Stimulated activated CD8-positive, alpha-beta memory T cell treated with anti-CD3 and anti-CD28 coated beads, Interleukin-12 subunit alpha, Interleukin-12 subunit beta, amount 100 ng/mL, for 24 hours (primary cell): ENCODE results near the gene DOK5.

Experiments used
- DNase-seq: peaks from one replicate; pipeline ENCODE4 v3.0.0-alpha.2; 2020; ENCODE audit errors: extremely low read depth

DOK5 gene

DNA sequence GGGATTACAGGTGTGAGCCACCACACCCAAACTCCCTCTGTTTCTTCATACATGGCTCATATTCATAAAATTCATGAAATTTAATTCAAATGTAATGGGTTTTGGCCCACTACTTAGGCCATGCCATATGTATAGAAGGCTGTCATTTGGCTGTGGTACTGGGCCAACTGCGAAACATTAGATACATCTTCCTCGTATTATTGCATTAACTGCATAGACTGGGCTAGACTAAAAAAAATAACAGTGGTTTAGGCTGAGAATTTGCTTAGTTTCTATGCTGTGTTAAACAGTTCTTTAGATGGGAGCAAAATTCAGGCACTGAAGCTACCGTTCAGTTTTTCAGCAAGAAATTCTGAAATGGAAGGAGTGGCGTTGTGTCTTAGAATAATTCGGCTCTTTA, 133.6 kb downstream of the DOK5 start:
- no peak for DNase-seq

DNA sequence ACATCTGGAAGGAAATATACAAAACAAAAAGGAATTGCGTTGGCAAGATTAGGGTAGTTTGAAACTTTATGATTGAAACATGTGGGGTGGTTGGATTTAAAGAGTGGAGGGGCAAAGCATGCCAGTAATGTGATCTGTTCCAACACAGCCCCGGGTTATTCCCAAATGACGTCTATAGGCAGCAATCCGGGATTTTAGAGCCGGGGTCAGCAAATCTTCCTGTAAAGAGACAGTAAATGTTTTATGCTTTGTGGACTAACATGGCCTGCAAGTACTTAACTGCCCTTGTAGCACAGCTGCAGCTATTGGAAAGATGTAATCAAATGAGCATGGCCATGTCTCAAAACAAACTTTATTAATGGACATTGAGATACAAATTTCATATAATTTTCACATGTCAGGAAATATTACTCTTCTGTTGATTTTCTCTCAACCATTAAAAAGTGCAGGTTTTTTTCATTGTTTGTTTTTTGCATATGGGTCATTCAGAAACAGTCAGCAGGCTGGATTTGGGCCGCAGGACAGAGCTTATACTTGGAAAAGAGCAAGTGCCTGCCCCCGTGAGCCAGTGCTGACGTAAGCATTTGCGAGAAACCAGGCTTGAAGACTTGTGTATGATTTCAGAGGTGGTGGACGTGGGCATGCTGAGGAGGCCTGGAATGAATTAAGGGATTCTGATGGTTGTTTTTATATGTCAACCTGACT, 136.5 kb downstream of the DOK5 start:
- no peak for DNase-seq

DNA sequence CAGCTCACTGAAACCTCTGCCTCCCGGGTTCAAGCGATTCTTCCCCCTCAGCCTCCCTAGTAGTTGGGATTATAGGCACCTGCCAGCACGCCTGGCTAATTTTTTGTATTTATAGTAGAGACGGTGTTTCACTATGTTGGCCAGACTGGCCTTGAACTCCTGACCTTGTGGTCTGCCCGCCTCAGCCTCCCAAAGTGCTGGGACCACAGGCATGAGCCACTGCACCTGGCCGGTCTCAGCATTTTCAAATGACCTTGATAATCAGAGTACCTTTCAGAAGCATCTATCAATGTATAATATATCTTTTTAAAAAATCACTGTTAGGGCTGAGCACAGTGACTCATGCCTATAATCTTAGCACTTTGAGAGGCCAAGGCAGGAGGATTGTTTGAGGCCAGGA, 143.0 kb downstream of the DOK5 start:
- DNase-seq = no peak

DNA sequence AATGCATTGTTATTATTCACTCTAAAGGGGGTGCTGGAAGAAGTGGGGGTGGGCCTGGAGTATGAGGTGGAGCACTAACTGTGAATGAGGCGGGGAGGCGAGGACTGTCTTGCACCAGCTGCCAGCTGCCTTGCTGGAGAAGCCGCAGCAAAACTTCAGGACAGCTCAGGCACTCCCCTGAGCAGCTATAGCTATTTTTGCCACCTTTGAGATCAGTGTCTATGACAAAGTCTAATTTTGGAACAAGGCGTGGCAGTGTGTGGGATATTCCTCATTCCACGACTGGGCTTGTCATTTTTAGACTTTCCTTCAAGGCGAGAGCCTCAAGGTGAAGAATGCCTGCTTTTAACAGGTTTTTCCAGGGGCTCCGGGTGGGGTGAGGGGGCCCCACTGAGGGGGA, 143.8 kb downstream of the DOK5 start:
- DNase-seq = no peak

DNA sequence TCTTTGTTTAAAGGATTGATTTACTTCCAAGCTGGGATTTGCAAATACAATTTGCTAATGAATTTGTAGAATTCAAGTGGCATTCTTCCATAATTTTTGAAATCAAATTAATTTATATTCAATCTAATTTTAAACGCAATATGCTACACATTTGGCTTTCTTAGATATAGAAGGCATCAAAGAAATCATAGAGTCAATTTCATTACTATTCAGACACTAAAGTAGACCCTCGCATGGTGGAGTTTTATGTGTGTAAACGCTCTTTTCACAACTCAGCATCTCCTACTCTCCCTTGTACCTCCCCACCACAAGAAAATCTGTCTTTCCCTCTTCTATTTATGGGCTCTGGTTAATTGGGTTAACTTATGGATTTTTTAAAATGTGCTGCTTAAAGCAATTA, 144.3 kb downstream of the DOK5 start:
- DNase-seq = no peak

DNA sequence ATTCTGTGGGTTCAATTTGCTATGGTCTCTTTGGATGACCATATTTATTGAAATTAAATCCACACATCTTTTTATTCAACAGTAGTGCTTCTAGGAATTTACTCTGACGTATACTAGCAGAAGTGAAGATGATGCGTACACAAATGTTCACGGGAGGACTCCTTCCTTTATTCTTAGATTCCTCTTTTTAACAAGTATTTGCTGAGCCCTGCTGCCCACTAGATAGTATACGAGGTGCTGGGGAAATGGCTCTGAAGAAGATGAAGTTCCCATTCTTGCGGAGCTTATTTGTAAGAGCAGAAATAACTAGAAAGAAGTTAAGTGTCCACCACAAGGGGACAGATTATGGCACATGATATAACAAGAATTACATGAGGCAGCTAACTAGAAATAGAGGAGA, 145.2 kb downstream of the DOK5 start:
- no peak for DNase-seq

DNA sequence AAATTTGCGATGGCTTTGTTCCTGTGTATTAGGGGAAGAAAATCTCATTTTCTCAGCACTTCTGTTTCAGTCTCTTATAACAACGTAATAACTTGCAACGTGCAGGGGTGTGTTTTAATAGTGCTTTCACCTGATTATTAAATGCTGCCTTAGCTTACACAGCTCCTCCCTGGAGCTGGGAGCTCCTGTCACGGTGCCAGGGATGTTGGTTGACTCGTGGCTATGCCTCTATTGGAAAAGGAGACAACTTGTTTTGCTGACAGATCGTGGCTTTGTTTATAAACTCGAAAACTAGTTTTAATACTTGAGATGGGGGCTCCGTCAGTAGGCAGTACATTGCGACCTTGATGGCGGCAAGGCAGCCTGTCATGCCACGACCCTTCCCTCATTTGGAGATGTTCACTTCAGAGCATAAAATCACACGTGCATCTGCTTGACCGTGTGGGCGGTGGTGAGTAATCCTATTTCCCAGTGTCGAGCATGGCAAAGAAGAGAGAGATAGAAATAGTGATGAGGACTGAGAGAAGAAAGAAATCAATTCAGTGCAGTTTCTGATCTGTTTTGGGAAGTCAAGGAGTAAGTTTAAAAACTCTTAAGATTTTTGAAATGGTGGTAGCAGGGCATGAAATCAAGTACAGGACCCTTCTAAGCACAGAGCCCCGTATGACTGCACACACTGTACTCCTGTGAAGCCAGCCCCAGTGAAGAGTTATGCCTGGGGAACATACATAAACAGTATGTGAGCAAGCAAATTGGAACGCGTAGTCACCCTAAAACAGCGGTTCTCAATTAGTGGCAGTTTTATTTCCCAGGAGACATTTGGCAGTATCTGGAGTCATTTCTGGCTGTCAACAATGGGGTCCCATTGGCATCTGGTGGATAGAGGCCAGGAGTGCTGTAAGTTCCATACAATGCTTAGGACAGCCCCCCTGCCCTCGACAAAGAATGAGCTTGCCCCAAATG, 147.2 kb downstream of the DOK5 start:
- no peak for DNase-seq

DNA sequence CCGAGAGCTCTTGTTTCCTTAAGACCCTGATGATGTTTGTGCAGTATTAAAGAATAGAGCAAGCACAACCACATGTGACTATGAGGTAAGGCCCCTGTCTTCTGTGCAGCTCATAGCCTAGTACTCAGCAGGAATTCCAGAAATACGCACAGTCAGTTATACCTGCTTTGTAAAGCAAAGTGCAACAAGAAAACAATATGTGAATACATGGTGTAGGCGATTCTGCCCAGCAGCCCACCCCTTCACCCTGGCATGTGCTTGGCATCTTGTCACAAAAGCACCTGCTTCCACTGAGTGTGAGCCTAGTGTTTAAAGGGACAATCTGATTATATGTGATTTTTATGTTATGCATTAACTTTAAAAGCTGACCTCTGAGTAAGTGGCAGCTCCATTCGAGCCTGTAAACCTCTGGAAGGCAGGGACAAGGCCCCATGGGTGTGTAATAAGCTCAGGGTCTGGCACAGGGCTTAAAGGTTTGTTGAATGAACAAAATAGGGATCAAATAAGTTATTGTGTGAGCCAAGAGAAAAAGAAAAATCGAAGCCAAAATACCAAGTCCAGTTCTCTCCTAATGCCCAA, 148.7 kb downstream of the DOK5 start:
- DNase-seq = no peak

DNA sequence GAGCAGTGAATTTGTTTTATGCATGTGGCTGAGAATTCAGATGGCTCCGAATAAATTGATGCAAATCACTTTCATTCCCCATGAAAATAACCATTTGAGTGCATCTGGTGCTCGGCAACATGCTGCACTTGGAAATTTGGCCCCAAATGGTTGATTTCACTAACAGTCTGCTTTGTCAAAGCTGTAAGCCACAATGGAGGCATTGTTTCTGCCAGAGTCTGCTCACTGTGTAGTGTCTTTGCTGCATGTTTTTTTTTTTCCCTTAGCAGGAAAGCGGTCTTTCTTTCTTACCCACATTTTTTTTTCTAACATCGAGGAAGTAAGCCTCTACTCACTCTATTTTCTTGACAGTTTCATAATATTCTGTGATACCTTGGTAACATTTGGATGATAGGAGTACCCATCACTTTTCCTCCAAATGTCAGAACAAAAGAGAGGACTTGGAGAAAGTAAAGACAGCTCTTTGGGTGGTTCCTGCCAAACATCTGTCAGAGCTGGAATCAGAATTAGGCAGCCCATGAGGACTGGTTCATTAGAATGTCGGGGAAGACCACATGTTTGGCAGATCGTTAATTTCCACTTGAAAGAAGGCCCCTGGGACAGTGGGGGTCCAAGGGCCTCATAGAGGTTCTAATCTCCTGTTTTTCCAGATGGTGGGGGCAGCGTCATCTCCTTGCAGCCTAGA, 149.5 kb downstream of the DOK5 start:
- DNase-seq = no peak

DNA sequence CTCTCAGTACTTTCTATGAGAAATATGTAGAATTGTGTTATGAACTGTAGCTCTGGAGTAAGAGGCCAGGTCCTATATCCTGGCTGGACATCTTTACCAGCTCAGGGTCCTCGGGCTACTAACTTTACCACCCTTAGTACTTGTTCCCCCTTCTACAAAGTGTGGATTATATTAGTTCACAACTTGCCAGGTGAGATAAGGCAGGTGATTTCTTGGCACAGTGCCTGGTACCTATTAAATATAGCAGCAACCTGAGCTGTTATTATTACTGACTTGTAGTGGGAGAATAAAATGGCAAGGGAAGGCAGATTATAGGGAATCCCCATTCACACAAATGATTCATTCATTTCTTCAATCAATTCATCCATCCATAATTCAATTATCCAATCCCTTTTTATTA, 150.1 kb downstream of the DOK5 start:
- DNase-seq = no peak

DNA sequence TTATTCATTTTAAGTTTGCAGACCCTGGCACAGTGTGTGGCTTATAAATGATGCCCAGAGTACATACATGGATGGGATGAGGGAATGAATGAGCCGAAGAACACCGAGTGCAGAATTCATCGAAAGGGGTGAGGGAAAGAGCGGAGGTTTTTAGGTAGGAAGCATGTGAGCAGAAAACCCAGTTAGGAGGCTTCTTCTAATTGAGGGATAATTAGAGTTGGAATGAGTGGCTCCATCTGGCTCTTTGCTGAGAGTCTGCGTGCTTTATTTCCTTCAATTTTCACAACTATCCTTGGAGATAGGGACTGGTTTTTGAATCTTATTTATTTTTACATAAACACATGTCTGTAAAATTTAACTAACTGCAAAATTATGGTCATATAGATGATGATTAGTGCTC, 150.7 kb downstream of the DOK5 start:
- DNase-seq = no peak

DNA sequence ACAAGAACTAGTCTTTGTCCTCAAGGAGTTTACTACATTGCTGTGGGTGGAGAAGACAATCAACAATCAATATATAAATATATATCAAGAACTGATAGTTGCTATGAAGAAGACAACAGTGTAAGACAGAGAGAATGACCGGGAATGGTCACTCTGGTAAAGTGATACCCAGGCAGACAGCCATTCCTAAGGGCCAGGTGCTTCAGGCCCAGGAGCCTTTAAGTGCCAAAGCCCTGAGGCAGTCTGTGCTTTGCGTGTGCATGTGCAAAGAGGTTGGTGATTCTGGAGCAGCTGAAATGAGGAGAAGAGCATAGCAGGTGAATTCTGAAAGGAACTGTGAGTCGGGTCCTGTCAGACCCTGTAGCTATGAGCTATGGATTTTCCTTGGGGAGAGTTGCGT, 154.2 kb downstream of the DOK5 start:
- no peak for DNase-seq

DNA sequence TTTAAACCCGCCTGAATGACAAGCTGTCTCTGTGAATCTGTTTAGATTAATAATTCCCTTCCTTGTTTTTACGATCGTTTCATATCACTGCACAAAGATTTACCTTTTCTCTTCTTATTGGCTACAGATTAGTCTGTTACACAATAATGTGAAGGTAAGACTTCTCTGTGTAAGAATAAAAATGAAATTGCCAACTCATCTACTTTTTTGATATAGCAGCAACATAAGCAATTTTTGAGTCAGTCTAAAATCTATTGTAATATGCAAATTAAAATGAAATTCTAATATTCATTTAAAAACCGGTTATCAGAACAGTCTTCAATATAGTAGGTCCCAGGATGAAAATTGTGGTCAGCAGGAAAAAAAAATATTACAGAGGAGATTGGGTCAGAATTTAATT, 155.2 kb downstream of the DOK5 start:
- no peak for DNase-seq

DNA sequence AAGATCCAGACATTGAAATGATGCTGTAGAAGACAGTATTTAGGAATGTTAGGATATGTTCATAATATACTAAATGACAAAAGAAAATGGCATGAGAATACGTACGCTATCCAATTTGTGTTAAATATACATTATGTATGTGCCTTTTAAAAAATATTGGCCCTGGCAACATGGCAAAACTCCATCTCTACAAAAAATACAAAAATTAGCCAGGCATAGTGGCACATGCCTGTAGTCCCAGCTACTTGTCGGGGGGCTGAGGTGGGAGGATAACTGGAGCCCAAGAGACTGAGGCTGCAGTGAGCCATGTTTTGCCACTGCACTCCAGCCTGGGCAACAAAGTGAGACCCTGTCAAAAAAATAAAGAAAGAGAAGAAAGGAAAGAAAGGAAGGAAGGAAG, 155.7 kb downstream of the DOK5 start:
- no peak for DNase-seq

DNA sequence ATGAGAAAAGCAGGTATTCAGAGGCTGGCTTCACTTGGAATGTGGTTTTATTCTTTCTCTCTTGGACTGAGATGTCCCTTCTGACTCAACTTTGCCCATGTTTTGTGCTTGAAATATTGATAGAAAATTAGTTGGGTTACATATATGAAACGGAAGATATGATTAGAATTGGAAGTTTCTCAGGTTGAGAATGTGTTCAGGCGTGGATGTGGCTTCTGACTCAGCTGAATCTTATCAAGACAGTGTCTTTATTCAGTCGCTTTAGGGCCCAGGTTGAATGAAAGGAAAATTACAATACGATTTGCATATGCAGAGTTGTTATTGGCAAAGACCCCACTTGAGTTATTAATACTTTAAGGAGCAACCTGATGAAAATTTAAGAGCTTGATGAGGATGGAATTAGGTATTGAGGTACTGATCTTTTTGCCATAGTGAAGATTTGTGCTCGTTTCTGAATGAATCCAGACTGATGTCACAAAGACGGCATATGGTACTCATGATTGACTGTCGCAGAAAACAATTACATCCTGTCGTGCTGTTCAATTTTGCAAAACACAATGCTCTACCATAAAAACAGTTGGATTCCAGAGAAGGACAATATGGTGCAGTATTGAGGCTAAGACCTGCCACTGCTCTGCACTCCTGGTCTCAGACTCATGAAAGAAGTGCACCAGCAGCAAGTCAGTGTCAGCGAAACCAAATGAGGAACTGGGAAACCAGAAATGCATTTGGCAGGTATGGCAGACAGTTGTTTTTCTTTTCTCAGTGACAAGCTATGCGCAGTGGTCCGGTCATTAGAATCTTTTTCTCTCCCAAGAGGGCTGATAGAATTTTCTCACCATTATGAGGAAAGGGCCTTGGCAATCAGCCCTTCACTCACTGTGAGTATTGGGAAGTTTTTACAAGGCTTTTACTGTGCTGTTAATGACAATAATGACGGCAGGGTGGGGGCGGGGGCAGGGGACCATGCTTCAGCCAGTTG, 158.3 kb downstream of the DOK5 start:
- DNase-seq = no peak

DNA sequence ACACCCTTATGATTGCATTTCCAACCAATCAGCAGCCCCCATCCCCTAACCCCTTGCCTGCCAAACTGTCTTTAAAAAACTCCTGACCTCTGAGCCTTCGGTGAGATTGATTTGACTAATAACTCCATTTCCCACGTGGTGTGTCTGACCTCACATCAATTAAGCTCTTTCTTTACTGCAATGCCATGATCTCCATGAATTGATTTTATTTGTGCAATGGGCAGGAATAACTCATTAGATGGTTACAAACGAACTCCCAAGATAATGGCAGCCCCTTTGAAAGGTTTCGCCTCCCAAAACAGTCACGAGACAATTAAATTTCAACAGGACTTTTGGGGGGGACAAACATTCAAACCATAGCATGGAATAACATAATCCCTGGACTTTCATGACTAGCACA, 161.2 kb downstream of the DOK5 start:
- DNase-seq = no peak

DNA sequence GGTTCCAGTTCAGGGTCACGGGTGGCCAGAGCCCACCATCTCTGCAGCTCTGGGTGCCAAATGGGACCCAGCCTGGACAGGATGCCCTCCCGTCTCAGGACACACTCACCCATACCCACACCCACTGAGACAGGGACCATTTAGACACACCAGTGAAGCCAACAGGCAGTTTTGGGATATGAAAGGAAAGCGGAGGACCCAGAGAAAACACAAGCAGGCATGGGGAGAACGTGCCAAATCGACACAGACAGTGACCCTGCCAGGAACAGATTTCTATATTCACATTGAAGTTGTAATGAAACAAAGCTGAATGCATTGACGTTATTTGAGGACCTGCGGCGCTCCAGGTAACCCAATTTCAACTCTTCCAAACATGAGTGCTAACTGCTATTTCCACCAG, 164.5 kb downstream of the DOK5 start:
- no peak for DNase-seq

DNA sequence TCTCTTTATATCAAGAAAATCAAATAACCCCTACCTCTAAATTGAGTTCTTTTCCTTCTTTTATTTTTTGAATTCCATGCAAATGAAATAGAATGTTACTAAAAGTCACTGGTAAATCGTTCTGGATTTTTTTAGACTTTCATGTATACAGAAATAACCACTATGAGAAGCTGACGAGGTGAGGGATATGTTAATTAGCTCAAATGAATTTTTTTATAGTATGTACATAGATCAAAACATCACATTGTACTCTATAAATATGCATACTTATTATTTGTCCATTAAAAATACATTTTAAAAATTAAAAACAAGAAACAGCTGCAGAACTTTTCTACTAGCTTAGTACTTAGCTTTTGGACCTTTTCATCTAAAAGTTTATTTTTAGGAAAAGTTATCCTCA, 165.4 kb downstream of the DOK5 start:
- no peak for DNase-seq

DNA sequence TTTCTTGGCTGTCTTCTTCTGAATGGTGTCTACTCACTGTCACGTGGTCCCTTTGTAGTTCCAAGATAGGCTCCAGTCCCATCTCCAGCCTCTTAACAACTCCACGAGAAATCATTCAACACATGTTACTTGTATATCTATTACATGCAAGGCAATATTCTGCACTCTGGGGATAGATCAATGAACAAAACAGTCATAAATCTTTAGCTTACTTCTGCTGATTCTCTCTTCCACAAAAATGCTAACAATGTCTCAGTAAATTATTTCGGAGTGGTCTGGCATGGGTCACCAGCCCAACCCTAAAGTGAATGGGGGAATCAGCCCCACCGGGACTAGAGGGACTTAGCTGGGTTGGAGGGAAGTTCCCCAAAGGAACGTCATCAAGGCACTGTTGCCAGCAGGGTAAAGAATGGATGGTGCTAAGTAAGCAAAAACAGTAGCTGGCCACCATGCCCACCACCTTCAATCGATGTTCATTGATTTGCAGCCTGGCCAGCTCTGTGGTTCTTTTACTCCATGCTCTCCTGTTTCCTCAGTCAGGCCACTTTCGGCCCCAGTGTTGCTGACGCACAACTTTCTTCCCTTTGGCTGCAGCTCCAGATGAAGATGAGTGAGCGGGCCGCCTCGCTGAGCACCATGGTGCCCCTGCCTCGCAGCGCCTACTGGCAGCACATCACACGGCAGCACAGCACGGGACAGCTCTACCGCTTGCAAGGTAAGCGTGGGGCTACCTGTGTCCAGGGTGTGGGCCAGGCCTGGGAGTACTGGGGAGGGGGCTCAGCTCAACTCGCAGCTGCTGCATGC, 167.7 kb downstream of the DOK5 start:
- DNase-seq = no peak

DNA sequence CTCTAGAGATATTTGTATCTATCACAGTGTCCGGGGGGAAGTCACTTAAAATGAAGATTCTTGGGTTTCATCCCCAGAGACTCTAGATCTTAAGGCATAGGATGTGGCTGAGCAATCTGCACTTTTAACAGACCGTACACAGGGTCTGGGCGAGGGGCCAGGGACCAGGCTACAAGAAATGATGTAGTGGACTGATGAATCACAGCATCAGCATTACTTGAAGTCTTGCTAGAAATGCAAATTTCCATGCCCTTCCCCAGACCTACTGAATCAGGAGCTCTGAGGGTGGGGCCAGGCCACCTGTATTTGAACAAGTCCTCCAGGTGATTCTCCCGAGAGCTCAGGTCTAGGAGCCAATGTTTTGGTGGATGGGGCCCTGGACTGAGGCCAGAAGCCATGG, 168.4 kb downstream of the DOK5 start:
- DNase-seq = no peak
